IPS-18c (cell line): Measurements from ENCODE around the gene NUP205.

Experiments used
- H3K4me3 ChIP-seq: 2 replicates; pipeline ENCODE4 v1.7.0; 2013; ENCODE audit warnings: low read depth, mild to moderate bottlenecking, low read length, moderate library complexity; ENCODE audit not compliant: insufficient read depth
- H3K9me3 ChIP-seq: one replicate; pipeline ENCODE4 v1.6.1; 2013; ENCODE audit warnings: mild to moderate bottlenecking, low read length, moderate library complexity; ENCODE audit not compliant: control insufficient read depth, insufficient read depth

The NUP205 gene, protein sequence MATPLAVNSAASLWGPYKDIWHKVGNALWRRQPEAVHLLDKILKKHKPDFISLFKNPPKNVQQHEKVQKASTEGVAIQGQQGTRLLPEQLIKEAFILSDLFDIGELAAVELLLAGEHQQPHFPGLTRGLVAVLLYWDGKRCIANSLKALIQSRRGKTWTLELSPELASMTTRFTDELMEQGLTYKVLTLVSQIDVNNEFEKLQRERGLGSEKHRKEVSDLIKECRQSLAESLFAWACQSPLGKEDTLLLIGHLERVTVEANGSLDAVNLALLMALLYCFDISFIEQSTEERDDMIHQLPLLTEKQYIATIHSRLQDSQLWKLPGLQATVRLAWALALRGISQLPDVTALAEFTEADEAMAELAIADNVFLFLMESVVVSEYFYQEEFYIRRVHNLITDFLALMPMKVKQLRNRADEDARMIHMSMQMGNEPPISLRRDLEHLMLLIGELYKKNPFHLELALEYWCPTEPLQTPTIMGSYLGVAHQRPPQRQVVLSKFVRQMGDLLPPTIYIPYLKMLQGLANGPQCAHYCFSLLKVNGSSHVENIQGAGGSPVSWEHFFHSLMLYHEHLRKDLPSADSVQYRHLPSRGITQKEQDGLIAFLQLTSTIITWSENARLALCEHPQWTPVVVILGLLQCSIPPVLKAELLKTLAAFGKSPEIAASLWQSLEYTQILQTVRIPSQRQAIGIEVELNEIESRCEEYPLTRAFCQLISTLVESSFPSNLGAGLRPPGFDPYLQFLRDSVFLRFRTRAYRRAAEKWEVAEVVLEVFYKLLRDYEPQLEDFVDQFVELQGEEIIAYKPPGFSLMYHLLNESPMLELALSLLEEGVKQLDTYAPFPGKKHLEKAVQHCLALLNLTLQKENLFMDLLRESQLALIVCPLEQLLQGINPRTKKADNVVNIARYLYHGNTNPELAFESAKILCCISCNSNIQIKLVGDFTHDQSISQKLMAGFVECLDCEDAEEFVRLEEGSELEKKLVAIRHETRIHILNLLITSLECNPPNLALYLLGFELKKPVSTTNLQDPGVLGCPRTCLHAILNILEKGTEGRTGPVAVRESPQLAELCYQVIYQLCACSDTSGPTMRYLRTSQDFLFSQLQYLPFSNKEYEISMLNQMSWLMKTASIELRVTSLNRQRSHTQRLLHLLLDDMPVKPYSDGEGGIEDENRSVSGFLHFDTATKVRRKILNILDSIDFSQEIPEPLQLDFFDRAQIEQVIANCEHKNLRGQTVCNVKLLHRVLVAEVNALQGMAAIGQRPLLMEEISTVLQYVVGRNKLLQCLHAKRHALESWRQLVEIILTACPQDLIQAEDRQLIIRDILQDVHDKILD (N-terminal part only)

DNA sequence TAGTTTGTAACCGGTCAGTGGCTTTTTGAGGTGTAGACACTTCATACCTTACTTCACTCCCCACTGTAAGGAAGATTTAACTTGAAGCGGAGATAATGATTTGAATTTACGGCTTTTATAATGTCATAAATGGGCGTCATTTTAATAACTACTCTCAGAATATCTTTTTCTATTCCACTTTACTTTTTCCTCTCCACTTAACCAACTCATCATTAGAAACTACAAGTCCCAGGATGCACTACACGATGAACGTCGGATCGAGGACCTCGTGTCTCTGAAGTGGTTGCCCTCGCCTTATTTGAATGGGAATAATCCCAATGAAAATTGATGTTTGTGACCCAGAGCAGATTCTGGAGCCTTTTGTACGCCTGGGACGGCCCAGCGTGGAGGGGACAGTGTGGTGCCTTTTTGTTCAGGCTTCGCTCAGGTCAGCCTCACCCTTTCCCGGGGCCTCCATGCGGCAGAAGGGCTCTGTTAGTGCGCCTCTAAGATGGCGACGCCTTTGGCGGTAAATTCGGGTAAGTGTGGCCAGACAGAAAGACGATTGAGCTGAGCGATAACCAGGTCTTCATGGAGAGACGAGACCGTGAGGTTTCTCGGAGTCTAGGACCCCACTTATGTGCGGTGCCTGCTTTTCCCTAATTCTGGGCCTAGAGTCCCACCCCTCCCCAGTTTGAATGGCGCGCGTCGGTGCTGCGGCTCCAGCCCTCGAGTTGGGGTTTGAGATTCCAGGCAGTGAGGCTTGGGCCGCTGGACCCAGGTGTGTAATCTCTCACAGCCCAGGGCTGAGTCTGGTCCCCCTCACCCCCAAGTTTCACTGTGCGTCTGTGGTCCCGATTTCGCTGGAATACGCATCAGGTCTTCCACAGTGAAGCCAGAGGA is at the start of gene NUP205:
NUP205 (plus strand) TSS at position 463 of the 882 bp plus-strand sequence; CDS start at position 491, 28 bp downstream.
- Histone ChIP-seq H3K9me3 (no peaks in the 10 kb centered on the region), H3K4me3 (peak within 1 kb of the TSS; percentile 93)

DNA sequence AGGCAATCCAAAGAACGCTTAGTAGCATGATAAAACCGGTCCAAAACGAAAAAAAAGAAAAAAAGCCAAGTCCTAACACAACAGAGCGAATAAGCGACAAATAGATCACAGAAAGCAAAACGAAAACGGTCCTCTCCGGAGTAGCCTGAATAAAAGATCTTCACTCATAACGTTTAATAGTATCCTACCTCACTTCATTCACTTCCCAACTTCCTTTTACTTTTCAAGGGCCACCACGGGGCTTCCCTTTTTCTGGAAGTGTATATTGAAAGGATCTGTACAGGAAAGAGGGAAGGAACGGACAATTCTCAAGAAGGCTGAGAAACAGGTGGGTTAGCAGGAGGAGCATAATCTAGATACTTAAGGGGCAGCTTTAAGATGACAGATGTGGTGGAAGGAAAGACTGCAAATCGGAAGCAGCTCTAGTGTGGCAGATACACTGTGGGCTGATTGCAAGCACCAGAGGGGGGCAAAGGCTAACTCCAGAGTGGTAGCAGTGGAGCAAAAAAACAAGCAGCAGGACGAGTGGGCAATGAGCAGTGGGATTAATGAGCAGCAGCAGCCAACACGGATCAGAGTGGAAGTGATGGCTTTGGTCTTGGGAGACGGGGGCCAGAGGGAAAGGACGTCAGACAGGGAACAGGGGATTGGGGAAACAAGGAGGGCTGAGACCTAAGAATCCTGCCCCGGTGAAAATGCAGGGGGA is 48.7 kb upstream of the NUP205 start:
- Histone ChIP-seq H3K9me3 (no peaks in the 10 kb centered on the region), H3K4me3 (peak overlapping the region; percentile 82)

- peak overlapping the region; percentile 82 for H3K4me3 ChIP-seq
- no peaks in the 10 kb centered on the region for H3K9me3 ChIP-seq
Measured at GRCh38 chr7:135509589-135509838, 48.2 kb upstream of the NUP205 start.

DNA sequence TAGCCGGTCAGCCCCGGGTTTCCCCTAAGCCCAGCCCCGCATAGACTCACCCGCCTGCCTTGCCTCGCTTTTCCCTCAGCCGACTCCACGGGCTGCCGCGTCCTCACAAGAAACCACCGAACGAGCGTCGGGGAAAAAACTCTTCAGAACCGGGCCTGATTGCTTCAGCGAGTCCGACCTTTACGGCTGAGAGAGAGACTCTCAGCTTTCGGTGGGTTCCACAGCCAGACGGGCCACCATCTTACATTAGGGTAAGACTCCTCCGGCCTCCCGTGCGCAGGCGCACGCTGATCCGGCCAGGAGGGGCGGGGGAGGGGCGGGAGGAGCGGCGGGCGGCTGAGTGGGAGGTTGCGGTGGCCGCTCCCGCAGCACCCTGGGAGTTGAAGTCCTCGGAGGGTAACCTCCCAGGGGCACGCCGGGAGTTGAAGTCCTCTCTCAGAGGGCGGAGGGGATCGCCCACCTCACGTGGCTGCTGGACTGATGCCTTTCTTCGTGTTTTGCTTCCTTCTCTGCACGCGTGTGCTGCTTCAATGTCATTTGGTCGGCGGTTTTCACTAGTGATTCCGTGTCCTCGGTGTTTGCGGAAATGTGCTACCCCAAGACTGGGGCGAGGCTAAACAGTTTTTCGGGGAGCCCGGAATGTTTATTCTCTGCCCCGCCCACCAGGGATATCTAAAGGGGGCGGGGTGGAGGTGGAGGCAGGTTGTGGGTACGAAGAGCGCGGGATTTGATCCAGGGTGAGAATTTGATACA is 47.7 kb upstream of the NUP205 start, which contains the start of gene CNOT4:
CNOT4 (minus strand) TSS at position 264 of the 753 bp plus-strand sequence. CDS start 71,771 bp downstream, outside the sequence.
- H3K9me3 ChIP-seq = no peaks in the 10 kb centered on the region

DNA sequence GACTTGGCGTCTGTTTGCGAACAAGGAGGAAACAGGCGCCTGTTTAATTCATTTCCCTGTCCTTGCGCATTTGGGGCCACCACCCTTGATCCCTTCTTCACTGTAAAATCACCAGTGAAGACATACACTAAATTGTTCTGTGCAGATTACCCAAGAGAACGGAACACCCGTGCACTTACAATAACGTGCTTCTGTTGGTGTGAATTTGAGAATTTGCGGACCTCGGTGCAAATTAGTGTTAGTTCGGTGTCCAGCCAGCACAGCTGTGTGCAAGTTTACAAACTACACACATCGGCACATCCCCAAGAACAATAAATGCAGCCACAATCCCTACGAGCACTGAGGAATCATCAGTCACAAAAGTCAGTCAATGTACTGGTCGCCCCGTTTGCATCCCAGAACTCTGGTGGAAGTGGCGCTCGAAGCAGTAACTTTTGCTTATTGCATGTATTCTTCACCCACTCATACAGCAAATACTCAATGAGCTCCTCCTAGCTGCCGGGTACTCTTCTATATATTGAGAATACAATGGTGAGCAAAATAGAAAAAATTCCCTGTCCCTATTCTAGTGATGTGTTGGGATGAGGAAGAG is 47.0 kb upstream of the NUP205 start:
- peak overlapping the region; percentile 82 for H3K4me3 ChIP-seq
- no peaks in the 10 kb centered on the region for H3K9me3 ChIP-seq

More for the DNA sequence above, 47.7 kb upstream of the NUP205 start, which contains the start of gene CNOT4:
- peak within 1 kb of the TSS; percentile 82 for H3K4me3 ChIP-seq

DNA sequence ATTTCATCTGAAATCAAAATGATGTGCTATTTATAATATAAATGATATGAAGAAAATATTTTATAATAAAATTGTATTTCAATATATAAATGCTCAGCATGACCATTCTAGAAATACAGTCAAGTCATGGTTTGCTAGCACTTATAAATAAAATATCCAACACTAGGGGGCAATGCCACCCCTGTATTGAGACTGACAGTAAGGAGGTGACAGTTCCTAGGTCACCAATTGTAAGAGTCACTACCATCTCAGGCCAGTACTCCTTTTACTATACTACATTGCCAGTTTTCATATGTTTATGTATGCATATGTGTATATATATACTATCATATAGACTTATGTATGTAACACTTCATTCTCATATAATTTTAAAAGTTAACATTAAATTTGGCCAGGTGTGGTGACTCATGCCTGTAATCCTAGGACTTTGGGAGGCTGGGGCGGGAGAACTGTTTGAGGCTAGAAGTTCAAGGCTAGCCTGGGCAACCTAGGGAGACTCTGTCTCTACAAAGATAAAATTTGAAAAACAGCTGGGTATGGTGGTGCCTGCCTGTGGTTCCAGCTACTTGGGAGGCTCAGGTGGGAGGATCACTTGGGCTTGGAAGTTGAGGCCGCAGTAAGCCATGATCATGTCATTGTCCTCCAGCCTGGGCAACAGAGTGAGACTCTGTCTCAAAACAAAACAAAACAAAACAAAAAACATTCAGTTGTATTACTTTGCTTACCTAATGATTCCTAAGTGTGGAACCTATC is 45.4 kb upstream of the NUP205 start:
- Histone ChIP-seq H3K9me3 (no peaks in the 10 kb centered on the region), H3K4me3 (no peak overlapping the region)

DNA sequence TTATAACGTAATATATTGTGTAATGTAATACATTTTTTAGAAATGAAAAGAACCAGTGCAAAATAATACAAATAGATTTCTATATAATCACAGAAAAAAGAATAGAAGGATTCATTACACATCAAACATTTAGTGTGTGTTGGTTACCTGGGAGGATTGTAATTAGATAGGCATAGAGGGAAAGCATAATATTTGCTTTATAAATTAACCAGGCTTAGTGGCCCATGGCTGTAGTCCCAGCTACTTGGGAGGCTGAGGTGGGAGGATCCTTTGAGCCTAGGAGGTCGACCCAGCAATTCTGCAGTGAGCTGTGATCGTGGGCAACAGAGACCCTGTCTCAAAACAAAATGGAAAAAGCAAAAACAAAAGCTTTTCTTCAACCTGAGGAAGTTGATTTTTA is 42.9 kb upstream of the NUP205 start:
- H3K9me3 ChIP-seq = no peaks in the 10 kb centered on the region
- H3K4me3 ChIP-seq = no peak overlapping the region

DNA sequence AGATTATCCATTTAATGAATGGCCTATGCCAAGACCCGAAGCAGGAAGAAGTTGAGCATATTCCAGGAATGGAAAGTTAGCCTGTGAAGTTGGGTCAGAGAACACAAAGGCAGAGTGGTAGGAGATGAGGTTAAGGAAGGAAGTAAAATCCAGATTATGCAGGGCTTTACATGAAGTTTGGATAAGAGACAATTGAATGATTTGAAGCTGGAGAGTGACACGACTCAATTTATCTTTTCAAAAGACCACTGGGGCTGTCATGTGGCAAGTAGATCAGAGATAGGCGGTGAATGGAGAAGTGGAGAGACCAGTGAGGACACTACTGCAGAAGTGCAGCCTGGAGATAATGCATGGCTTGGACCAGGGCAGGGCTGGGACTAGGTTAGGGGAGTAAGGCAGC is 40.7 kb upstream of the NUP205 start:
- no peak overlapping the region for H3K4me3 ChIP-seq
- H3K9me3 ChIP-seq = no peaks in the 10 kb centered on the region

DNA sequence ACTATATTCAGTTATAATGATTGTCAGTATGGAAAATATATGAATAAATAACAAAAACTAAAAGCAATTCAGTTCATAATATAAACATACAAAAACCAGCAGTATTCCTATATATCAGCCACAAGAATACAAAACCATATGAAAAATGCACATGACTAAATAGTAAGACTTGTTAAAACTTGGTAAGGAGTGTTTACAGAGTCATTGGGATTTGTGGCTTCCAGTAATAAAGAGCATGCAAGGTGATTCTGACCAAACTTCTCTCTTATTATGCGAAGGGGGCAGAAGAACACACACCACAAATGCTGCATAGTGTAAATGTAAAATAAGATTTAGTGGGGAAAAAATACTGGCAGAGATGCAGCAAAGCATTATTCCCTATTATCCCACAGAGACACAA is 39.0 kb upstream of the NUP205 start:
- H3K4me3 ChIP-seq = no peak overlapping the region
- no peaks in the 10 kb centered on the region for H3K9me3 ChIP-seq

GRCh38 chr7:135519233-135519688 is 38.5 kb upstream of the NUP205 start:
- Histone ChIP-seq H3K4me3 (no peak overlapping the region), H3K9me3 (no peaks in the 10 kb centered on the region)

GRCh38 chr7:135519871-135520270 is 37.8 kb upstream of the NUP205 start:
- no peak overlapping the region for H3K4me3 ChIP-seq
- H3K9me3 ChIP-seq = no peaks in the 10 kb centered on the region

DNA sequence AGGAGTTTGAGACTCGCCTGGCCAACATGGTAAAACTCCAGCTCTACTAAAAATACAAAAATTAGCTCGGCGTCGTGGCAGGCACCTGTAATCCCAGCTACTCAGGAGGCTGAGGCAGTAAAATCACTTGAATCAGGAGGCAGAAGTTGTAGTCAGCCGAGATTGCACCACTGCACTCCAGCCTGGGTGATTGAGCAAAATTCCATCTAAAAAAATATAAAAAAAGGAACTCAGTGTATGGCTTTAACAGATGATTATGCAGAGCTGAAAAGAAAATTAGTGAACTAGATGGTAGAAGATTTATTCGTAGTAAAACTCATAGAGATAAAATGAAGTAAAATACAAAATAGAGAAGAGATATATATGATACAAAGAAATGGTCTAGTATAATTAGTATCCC is 35.2 kb upstream of the NUP205 start:
- no peak overlapping the region for H3K4me3 ChIP-seq
- no peaks in the 10 kb centered on the region for H3K9me3 ChIP-seq

- H3K9me3 ChIP-seq = no peaks in the 10 kb centered on the region
Measured at GRCh38 chr7:135523146-135523545, 34.6 kb upstream of the NUP205 start.

DNA sequence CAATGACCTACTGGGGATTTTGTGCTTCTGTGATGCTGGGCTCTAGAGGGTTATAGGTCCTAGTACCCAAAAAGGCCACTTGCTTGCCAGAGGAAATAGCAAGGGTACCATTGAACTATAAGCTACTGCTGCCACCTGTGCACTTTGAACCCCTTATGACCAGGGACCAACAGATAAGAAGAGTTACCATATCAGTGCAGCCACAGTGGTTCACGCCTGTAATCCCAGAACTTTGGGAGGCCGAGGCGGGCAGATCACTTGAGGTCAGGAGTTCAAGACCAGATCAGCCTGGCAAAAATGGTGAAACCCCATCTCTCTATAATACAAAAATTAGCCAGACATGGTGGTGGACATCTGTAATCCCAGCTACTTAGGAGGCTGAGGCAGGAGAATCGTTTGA is 32.3 kb upstream of the NUP205 start:
- Histone ChIP-seq H3K9me3 (no peaks in the 10 kb centered on the region), H3K4me3 (no peak overlapping the region)

More at GRCh38 chr7:135523146-135523545, 34.6 kb upstream of the NUP205 start:
- H3K4me3 ChIP-seq = no peak overlapping the region
